Esophagus muscularis mucosa (tissue), 4 donors: ENCODE results near the gene MEGF6.

ENCODE experiments used
- CTCF ChIP-seq, 3 experiments: fragments of 200-600 bp in 2 of 3; fragments of 450-650 bp in 1 of 3; sonication (generic) in 2 of 3; IDR thresholded peaks; one replicate each; pipeline ENCODE4 v1.5.1; 2017 to 2019; ENCODE audit warnings: antibody characterized with exemption in 3 of 3, mild to moderate bottlenecking in 2 of 3, moderate library complexity in 1 of 3
- EP300 ChIP-seq: sonication (generic); formaldehyde crosslinking; IDR thresholded peaks from one replicate; pipeline ENCODE4 v1.6.1; 2017; ENCODE audit warnings: antibody characterized with exemption
- POLR2A ChIP-seq: fragments of 450-650 bp; IDR thresholded peaks from one replicate; pipeline ENCODE4 v1.6.1; 2017; ENCODE audit warnings: antibody characterized with exemption, moderate library complexity, mild to moderate bottlenecking, low read depth
- POLR2AphosphoS5 ChIP-seq, 2 donors: sonication (generic); formaldehyde crosslinking; IDR thresholded peaks; one replicate each; pipeline ENCODE4 v1.6.1; 2017; ENCODE audit warnings: antibody characterized with exemption in 2 of 2

- no peak for TF ChIP-seq POLR2A
- no peak for TF ChIP-seq CTCF (IDR thresholded peaks at IDR 0.05)
- no peak for TF ChIP-seq EP300
- no peak for TF ChIP-seq POLR2AphosphoS5 (IDR thresholded peaks at IDR 0.05)
These were observed 45.8 kb upstream of the MEGF6 start for GRCh38 chr1:3657096-3657475.
